HG03565 (cell line): Measurements from ENCODE around the gene PGA4.

ENCODE experiments used
- ATAC-seq: cut with Tn5 transposase; IDR thresholded peaks from one replicate; pipeline ENCODE4 v1.9.1; 2021; ENCODE audit warnings: mild to moderate bottlenecking, moderate library complexity; ENCODE audit not compliant: unreplicated experiment

The PGA4 gene

GRCh38 chr11:61277186-61278000, 55.2 kb downstream of the PGA4 start:
- no peak for ATAC-seq

- ATAC-seq = no peak
Observed at GRCh38 chr11:61278001-61278470, 55.9 kb downstream of the PGA4 start.

- ATAC-seq = no peak
Observed at GRCh38 chr11:61279934-61280659, 58.0 kb downstream of the PGA4 start.

- no peak for ATAC-seq
Observed at GRCh38 chr11:61280883-61281580, 58.9 kb downstream of the PGA4 start.
